HCT116 (cell line): ENCODE data around the gene LAD1.

Experiments
- CTCF ChIP-seq, 3 experiments: fragments of 200-600 bp in 1 of 3; sonication (generic) in 1 of 3; IDR thresholded peaks in 2 of 3; conservative IDR thresholded peaks in 1 of 3; 2 replicates each; pipeline ENCODE4 v1.5.1; 2012 to 2017; ENCODE audit warnings: low read depth in 2 of 3, low read length in 2 of 3, antibody characterized with exemption in 1 of 3, borderline replicate concordance in 1 of 3, control low read depth in 1 of 3, mild to moderate bottlenecking in 1 of 3, mixed read lengths in 1 of 3, mixed run types in 1 of 3, moderate library complexity in 1 of 3; ENCODE audit not compliant: insufficient read depth in 1 of 3
- EZH2 ChIP-seq: fragments of 200-600 bp; sonication (generic); IDR thresholded peaks from 2 replicates; pipeline ENCODE4 v1.6.1; 2017; ENCODE audit warnings: antibody characterized with exemption, mixed run types
- EZH2phosphoT487 ChIP-seq: fragments of 200-600 bp; IDR thresholded peaks from 2 replicates; pipeline ENCODE4 v1.6.1; 2018; ENCODE audit warnings: antibody characterized with exemption, borderline replicate concordance
- JUND ChIP-seq: IDR thresholded peaks from 2 replicates; pipeline ENCODE4 v1.6.1; 2012
- POLR2AphosphoS5 ChIP-seq: IDR thresholded peaks from 2 replicates; pipeline ENCODE4 v1.6.1; 2011; ENCODE audit warnings: mild to moderate bottlenecking, low read depth, low read length, moderate library complexity
- REST ChIP-seq: IDR thresholded peaks from 2 replicates; pipeline ENCODE4 v1.6.1; 2012; ENCODE audit warnings: low read depth
- SRF ChIP-seq: IDR thresholded peaks from 2 replicates; pipeline ENCODE4 v1.6.1; 2012; ENCODE audit warnings: low read depth
- ZNF274 ChIP-seq: fragments of 200-500 bp; sonication (Bioruptor generic); IDR thresholded peaks from 2 replicates; pipeline ENCODE4 v1.6.1; 2014; ENCODE audit warnings: mild to moderate bottlenecking, low read depth, low read length, inconsistent platforms

- TF ChIP-seq CTCF (IDR thresholded peaks at IDR 0.05 in 2 of 3, conservative IDR thresholded peaks at IDR 0.05 in 1 of 3; ENCODE audit: borderline replicate concordance in 1 of 3, insufficient read depth in 1 of 3, low read depth in 2 of 3, low read length in 2 of 3) (no peak), SRF (no peak), EZH2phosphoT487 (no peak), ZNF274 (no peak), POLR2AphosphoS5 (no peak), REST (no peak), EZH2 (no peak), JUND (no peak)
Measured at GRCh38 chr1:201332021-201332420, 67.1 kb downstream of the LAD1 start.
